Stimulated activated CD8-positive, alpha-beta memory T cell treated with anti-CD3 and anti-CD28 coated beads, Interleukin-12 subunit alpha, Interleukin-12 subunit beta, amount 100 ng/mL, for 4 hours (primary cell): Measurements from ENCODE around the gene ARMH4.

Experiments
- DNase-seq: peaks from one replicate; pipeline ENCODE4 v3.0.0-alpha.2; 2020; ENCODE audit warnings: low read depth

ARMH4 gene, protein sequence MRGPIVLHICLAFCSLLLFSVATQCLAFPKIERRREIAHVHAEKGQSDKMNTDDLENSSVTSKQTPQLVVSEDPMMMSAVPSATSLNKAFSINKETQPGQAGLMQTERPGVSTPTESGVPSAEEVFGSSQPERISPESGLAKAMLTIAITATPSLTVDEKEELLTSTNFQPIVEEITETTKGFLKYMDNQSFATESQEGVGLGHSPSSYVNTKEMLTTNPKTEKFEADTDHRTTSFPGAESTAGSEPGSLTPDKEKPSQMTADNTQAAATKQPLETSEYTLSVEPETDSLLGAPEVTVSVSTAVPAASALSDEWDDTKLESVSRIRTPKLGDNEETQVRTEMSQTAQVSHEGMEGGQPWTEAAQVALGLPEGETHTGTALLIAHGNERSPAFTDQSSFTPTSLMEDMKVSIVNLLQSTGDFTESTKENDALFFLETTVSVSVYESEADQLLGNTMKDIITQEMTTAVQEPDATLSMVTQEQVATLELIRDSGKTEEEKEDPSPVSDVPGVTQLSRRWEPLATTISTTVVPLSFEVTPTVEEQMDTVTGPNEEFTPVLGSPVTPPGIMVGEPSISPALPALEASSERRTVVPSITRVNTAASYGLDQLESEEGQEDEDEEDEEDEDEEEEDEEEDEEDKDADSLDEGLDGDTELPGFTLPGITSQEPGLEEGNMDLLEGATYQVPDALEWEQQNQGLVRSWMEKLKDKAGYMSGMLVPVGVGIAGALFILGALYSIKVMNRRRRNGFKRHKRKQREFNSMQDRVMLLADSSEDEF

GRCh38 chr14:58152014-58152857 lies at the start of gene ARMH4:
Gene ARMH4 (minus strand): TSS chr14:58152213. CDS start chr14:58139358, 12,855 bp downstream.
- peak; percentile 43 for DNase-seq

- DNase-seq = no peak
Observed at GRCh38 chr14:58200846-58201245, 48.8 kb upstream of the ARMH4 start.

DNA sequence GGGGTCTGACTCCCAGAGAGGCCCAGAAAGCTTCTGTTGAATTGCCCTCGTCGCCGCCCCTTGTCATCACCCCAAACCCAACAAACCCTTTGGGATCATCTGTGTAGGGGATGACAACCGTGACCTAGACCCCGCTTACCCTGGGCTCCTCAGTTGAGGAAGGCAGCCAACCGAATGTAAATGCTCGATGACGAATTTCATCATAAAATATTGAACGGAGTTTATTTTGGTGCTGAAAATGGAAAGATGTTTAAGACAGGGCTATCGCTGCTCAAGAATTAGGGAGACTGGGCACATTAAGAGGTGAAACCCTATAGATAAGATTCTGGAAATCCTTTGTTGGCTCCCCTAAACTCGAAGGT lies 48.4 kb upstream of the ARMH4 start:
- DNase-seq = no peak

- DNase-seq = peak; percentile 83
Observed at GRCh38 chr14:58199726-58200479, 47.9 kb upstream of the ARMH4 start, which contains the start of gene ACTR10. Gene ACTR10 (plus strand): TSS chr14:58200149. CDS start chr14:58200218, 69 bp downstream.

DNA sequence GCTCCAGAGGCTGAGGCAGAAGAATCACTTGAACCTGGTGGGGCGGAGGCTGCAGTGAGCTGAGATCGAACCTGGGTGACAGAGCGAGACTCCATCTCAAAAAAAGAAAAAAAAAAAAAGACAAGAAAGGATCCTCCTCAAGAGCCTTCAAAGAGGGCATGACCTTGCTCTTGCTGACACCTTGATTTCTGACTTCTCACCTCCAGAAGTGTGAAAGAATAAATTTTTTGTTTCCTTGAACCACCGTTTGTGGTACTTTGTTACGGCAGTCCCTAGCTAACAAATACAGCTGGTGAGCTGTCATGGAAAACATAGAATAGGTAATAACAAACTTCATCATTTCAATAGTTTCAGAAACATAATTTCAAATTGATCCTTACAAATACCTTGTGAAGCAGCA lies 46.1 kb upstream of the ARMH4 start:
- no peak for DNase-seq

DNA sequence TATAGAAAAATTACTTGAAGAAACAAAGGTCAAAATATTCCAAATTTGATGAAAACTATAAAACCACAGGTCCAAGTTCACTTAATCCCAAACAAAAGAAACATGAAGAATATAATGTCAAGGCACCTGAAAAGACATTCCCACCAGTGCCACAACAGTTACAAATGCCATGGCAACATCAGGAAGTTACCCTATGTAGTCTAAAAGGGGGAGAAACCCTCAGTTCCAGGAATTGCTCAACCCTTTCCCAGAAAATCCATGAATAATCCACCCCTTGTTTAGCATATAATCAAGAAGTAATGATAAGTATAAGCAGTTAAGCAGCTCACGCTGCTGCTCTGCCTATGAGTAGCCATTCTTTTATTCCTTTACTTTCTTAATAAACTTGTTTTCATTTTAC lies 44.2 kb upstream of the ARMH4 start:
- DNase-seq = no peak

DNA sequence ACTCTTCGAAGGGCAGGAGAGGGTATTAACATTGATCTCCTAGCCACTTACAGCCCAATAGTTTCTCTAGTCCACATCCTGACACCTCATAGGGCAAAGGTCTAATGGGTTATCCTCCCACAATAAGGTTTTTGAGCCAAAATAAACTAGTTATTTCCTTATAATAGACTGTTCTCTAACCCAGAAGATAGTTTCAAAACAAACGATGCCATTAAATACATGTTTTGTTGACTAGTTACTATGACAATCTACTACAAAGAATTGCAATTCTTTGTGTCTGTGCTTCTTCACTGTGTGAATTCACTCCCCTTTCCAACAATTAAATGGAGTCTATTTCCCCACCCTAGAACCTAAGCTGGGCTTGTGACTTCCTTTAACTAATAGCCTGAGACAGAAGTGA lies 41.5 kb upstream of the ARMH4 start:
- no peak for DNase-seq

GRCh38 chr14:58191763-58192601 lies 40.0 kb upstream of the ARMH4 start:
- DNase-seq = no peak

GRCh38 chr14:58189176-58189575 lies 37.2 kb upstream of the ARMH4 start:
- no peak for DNase-seq

DNA sequence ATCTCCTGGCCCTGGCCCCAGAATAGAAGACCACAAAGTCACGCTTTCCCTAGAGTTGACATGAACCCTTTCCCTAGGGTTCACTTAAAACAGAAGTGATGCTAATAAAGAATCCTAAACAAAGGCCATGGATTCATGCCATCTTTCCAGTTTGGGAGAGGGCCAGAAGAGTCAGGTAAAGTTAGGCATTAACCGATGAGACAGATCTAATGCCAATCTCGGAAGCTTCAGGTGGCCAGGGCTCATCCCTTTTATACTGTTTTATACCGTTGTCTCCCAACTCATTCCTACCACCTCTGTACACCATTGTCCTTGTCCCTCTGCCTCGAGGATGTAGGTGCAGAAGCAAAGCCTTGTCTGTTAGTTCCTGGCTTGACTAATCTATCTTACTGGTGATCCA lies 25.1 kb upstream of the ARMH4 start:
- DNase-seq = no peak

DNA sequence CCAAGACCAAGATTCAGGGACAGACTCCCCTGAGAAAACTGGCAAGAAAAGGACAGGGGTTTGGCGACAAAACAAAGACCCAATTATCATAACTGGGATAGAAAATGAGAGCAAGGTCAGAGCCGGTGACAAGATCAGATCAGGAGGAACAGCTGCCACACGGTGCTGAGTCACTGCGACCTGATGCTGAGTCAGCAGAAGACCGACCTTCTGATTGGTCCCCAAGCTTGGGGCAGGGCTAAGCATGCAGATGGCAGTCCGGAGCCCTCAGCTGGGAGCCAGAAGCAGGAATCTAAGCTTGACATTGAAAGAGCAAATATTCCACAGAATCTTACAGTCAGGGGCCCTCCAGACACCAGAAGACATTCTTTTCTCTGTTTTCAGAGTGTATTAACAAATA lies 19.1 kb upstream of the ARMH4 start:
- peak; percentile 6 for DNase-seq

DNA sequence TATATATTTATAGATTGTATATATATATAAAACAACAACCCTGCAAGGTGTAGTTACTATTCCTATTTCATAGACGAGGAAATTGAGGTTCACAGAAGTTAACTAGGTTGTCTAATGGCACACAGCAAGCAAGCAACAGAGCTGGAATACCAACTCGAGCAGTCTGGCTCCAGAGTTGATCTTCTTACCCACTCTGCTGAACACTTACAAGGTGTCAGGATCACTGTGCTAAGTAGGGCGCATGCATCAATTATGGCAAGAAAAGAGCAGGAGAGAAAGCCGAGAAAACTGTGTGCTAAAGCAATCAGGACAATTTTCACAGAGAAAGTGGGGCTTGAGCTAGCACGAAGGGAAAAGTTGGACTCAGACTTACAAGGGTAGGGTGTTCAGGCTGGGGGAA lies 15.9 kb upstream of the ARMH4 start:
- no peak for DNase-seq

GRCh38 chr14:58167057-58167456 lies 15.0 kb upstream of the ARMH4 start:
- DNase-seq = no peak

DNA sequence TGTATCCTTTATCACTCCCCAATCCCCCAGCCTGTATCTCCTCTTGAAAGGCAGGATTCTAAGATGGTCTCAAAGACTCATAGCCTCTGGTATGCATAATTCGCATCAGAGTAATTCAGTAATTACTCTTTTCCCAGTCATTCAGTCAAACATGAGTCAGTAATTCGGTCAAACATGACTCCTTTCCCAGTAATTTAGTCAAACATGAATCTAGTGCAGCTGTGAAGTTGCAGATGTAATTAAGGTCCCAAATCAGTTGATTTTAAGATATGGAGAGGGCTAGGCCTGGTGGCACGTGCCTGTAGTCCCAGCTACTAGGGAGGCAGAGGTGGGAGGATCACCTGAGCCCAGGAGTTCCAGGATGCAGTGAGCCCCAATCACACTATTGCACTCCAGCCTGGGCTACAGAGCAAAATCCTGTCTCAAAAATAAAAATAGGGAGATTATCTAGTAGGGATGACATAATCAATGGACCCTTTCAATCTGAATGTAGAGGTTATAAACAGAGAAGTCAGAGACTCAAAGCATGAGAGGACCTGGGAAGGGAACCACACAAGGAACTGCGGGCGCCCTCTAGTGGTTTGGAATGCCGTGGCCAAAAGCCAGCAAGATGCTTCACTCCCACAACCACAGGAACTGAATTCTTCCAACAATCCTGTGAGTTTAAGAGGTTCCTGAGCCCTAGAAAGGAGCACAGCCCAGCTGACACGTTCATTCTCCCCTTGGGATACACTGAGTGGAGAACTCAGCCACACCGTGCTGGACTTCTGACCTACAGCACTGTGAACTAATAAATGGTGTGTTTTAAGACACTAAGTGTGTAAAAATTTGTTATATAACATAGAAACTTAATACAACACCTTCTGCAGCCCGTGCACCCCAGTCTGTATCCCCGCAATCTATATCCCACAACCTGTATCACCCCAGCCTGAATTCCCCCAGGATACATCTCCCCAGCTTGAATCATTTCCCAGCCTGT lies 14.3 kb upstream of the ARMH4 start:
- peak; percentile 41 for DNase-seq

DNA sequence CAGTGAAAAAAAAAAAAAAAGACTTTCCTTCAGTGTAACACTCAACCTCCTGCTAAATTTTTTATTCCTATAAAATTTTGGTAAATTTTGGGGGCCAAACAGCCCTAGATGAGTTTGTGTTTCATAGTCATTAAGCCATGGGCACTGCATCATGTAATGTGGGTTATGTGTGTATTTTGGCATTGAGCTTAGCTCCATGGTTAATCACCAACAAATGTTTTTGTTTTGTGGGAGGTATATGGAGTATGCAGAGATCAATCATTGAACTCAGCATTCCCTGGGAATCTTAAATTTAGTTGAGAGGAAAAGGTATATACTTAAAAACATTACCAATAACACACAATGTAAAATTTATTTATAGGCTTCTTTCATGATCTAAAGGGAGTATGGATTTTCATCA lies 8.5 kb upstream of the ARMH4 start:
- no peak for DNase-seq

DNA sequence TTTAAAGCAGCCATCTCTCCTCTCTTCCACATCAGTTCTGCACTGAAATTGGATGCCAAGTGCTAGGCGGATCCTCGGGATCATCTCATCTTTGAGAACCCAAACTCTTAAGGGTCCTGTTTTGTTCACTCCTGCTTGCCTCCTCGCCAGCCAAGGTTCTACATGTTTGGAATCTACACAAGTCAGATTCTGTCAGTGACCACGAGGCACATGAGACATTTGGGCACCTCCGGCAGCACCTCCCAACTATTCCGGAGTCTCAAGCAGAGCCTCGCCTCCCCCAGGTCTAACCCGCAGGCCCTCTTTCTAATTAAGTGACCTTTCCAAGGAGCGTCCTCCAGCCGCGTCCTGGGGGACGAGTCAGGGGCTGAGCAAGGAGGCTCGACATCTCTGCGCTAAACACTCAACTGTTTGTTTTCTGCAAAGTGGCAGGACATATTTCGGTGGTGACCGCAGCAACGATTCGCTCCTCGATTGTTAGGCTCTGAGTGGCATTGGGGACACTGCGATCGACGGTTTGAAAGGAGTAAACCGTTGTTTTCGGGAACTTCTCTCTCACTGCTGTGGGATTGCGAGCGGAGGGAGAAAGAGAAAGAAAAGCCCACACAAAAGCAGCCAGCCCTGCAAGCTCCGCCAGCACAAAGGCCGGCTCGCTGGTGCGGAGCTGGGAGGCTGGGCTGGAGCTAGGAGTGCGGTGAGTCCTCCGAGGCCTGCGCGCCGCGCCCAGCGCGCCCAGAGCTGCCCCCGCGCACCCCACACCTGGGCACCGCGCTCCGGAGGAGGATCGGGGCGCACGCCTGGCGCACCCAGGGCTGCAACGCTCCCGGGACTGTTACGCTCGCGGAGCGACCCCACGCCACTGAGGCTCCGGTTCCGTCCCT lies 640 bp downstream of the ARMH4 start:
- DNase-seq = no peak

DNA sequence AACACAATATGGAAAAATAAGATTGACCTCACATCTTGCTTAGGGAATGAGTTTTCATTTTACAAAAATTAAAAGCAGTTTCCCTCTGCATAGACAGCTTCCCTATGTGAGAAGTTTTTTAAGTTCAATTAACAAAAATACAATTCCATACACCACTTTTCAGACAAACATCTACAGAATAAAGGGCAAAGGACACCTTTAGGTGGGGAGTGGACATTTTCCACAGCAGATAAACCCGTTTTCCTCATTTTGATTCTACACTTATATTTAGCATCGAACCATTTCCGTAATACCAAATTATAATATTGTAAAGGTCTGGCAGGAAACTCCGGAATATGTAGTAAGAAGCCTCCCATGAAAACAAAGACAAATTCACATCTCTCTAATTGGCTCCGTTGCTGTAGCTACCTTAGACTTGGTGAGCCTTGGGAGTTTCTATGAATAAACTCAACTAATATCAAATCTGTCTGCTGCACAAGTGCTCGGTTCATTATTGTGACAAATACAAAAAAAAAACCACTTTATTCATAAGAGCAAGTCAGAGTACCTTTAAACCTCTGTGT lies 1.7 kb downstream of the ARMH4 start:
- no peak for DNase-seq

GRCh38 chr14:58149196-58149595 lies 2.8 kb downstream of the ARMH4 start:
- DNase-seq = no peak
